Panc1 (cell line): Measurements from ENCODE around the gene ACOT8. TPM values are rescaled to one million over a fixed set of nuclear protein-coding genes. Genes with fewer than 3 reads are reported as not detected.

Source experiments
- ATAC-seq: fragments of 200-7000 bp; cut with Tn5 transposase; 2 replicates; pipeline ENCODE4 v1.9.1; 2020; ENCODE audit warnings: mild to moderate bottlenecking, moderate library complexity
- BruUV-seq: library from RNA; stranded (reverse); fragments of 400-500 nt; replicated peaks from 2 replicates; lab custom pipeline; 2021; lab: Mats Ljungman, UMichigan
- CTCF ChIA-PET: fragments of 300-600 bp; sonication (Branson Sonifier 250); formaldehyde crosslinking; loops from one replicate; lab custom pipeline; 2022; ENCODE audit warnings: antibody characterized with exemption; lab: Charles Lee
- POLR2A ChIA-PET: fragments of 300-600 bp; sonication (Branson Sonifier 250); formaldehyde crosslinking; loops from one replicate; lab custom pipeline; 2022; ENCODE audit warnings: antibody characterized with exemption; lab: Charles Lee
- DNase-seq: peaks from one replicate; pipeline ENCODE4 v3.0.0-alpha.2; 2010; ENCODE audit warnings: low read depth, low spot score
- H3K27ac ChIP-seq: 2 replicates; pipeline ENCODE4 v1.5.1; 2011; ENCODE audit warnings: mild to moderate bottlenecking, low read length, inconsistent platforms
- H3K27me3 ChIP-seq: fragments of 200-500 bp; sonication (Bioruptor generic); 2 replicates; pipeline ENCODE4 v1.6.0; 2014; ENCODE audit warnings: low read length, inconsistent platforms; ENCODE audit not compliant: control insufficient read depth, insufficient read depth
- H3K36me3 ChIP-seq: fragments of 200-500 bp; sonication (Bioruptor generic); 2 replicates; pipeline ENCODE4 v1.5.1; 2014; ENCODE audit warnings: inconsistent platforms, mild to moderate bottlenecking, low read length, moderate library complexity; ENCODE audit not compliant: control insufficient read depth, insufficient read depth
- H3K4me1 ChIP-seq: 2 replicates; pipeline ENCODE4 v1.5.1; 2011; ENCODE audit warnings: inconsistent platforms, mild to moderate bottlenecking, low read length, moderate library complexity; ENCODE audit not compliant: control insufficient read depth, insufficient read depth
- H3K4me3 ChIP-seq, 2 experiments: 2 replicates each; pipeline ENCODE4 v1.5.1; 2011 to 2012; ENCODE audit warnings: low read depth in 2 of 2, low read length in 2 of 2, mild to moderate bottlenecking in 2 of 2, inconsistent platforms in 1 of 2, moderate library complexity in 1 of 2
- H3K9me3 ChIP-seq: fragments of 200-500 bp; sonication (Bioruptor generic); 2 replicates; pipeline ENCODE4 v1.5.1; 2014; ENCODE audit warnings: low read depth, mild to moderate bottlenecking, inconsistent platforms, low read length, moderate library complexity; ENCODE audit not compliant: control insufficient read depth, insufficient read depth
- CTCF ChIP-seq: fragments of 450-650 bp; IDR thresholded peaks from 2 replicates; pipeline ENCODE4 v1.5.1; 2017; ENCODE audit warnings: mild to moderate bottlenecking
- POLR2AphosphoS5 ChIP-seq: IDR thresholded peaks from 2 replicates; pipeline ENCODE4 v1.6.1; 2012; ENCODE audit warnings: mild to moderate bottlenecking, low read depth, low read length, moderate library complexity
- REST ChIP-seq, 2 experiments: IDR thresholded peaks; 2 replicates each; pipeline ENCODE4 v1.6.1; 2011 to 2012; ENCODE audit warnings: low read depth in 2 of 2, control low read depth in 1 of 2, low read length in 1 of 2, mild to moderate bottlenecking in 1 of 2, moderate library complexity in 1 of 2; ENCODE audit not compliant: insufficient read depth in 1 of 2
- SIN3A ChIP-seq: IDR thresholded peaks from 2 replicates; pipeline ENCODE4 v1.6.1; 2012; ENCODE audit warnings: low read depth, mild to moderate bottlenecking, low read length, moderate library complexity, borderline replicate concordance; ENCODE audit not compliant: insufficient read depth
- TCF7L2 ChIP-seq: IDR thresholded peaks from 2 replicates; pipeline ENCODE4 v1.6.1; 2011; ENCODE audit warnings: mild to moderate bottlenecking, low read depth, low read length, inconsistent platforms
- in situ Hi-C: cut with HindIII; loops from 2 replicates; pipeline ENCODE4 v1.10.0; 2016; ENCODE audit warnings: low sequenced_read_pairs, low pct_unique_long_range_greater_than_20kb
- intact Hi-C: fragments of 100-400 bp; cut with micrococcal nuclease; formaldehyde crosslinking; loops from one replicate; pipeline ENCODE4 v1.10.0; 2022; ENCODE audit not compliant: unreplicated experiment
- total RNA-seq: library from RNA; stranded (reverse); gene quantifications from one replicate; pipeline ENCODE4 v1.2.1, GENCODE V29; 2021; ENCODE audit not compliant: unreplicated experiment

Gene ACOT8
- total RNA-seq, 1 experiment from 2014 or later: 21.1 TPM

- in situ Hi-C loops: no loop called here
- no peak for TF ChIP-seq POLR2AphosphoS5
- Histone ChIP-seq H3K27me3 (no peaks in the 10 kb centered on the region), H3K4me1 (peaks cover 11% of the 10 kb centered on the region), H3K4me3 (no peak overlapping the region), H3K36me3 (peaks cover 2% of the 10 kb centered on the region; the same call in 1 of the 2 replicates), H3K27ac (no peak overlapping the region), H3K9me3 (no peaks in the 10 kb centered on the region)
- no TSS peak for BruUV-seq
- intact Hi-C loops: no loop called here
- CTCF ChIA-PET: no interaction called here
- peak; percentile 33 for ATAC-seq
- POLR2A ChIA-PET: no interaction called here
- no peak for DNase-seq
These were observed 15.6 kb downstream of the ACOT8 start for GRCh38 chr20:45841407-45842129.

GRCh38 chr20:45840700-45841198 is 16.4 kb downstream of the ACOT8 start:
- no peak overlapping the region for H3K27ac ChIP-seq
- no peaks in the 10 kb centered on the region for H3K9me3 ChIP-seq
- no peak for TF ChIP-seq POLR2AphosphoS5
- TF ChIP-seq CTCF: no peak
- no peak for TF ChIP-seq SIN3A
- no peak for TF ChIP-seq REST (IDR thresholded peaks at IDR 0.05; ENCODE audit: insufficient read depth in 1 of 2, low read depth in 2 of 2, low read length in 1 of 2)
- no peak for TF ChIP-seq TCF7L2
- BruUV-seq: no TSS peak
- ATAC-seq (no peak; the same call in 1 of the 2 replicates), DNase-seq (no peak)
- H3K36me3 ChIP-seq: peaks cover 2% of the 10 kb centered on the region; the same call in 1 of the 2 replicates
- CTCF ChIA-PET: no interaction called here
- intact Hi-C loops (no loop called here), in situ Hi-C loops (no loop called here)
- no peak overlapping the region for H3K4me3 ChIP-seq
- no peaks in the 10 kb centered on the region for H3K27me3 ChIP-seq
- POLR2A ChIA-PET: no interaction called here
- peaks cover 13% of the 10 kb centered on the region for H3K4me1 ChIP-seq

- H3K4me1 ChIP-seq: peaks cover 20% of the 10 kb centered on the region
- no peak for ATAC-seq
- POLR2A ChIA-PET: no interaction called here
- CTCF ChIA-PET: interaction anchor here (0.7 kb wide), 1 partner anchor 13 kb away, joined by 7 read pairs; no protein-coding TSS in a partner anchor
- in situ Hi-C loops: no loop called here
- no peaks in the 10 kb centered on the region for H3K27me3 ChIP-seq
- H3K9me3 ChIP-seq: no peaks in the 10 kb centered on the region
- intact Hi-C loops: no loop called here
- TF ChIP-seq SIN3A (no peak), REST (IDR thresholded peaks at IDR 0.05; ENCODE audit: insufficient read depth in 1 of 2, low read depth in 2 of 2, low read length in 1 of 2) (no peak), CTCF (no peak), POLR2AphosphoS5 (no peak), TCF7L2 (no peak)
- H3K36me3 ChIP-seq: no peaks in the 10 kb centered on the region; the same call in 1 of the 2 replicates
- no peak overlapping the region for H3K27ac ChIP-seq
- BruUV-seq: no TSS peak
- no peak for DNase-seq
- H3K4me3 ChIP-seq: peak overlapping the region in 1 of 2 experiments; percentile 6; a peak in 2 of 4 replicates
These were observed 20.4 kb downstream of the ACOT8 start for GRCh38 chr20:45836841-45837240.
